Measurements from ENCODE around the gene ZNHIT3. TPM values are rescaled to one million over a fixed set of nuclear protein-coding genes. Genes with fewer than 3 reads are reported as not detected.
"Not testable (repeated sequence)": the region's sequence is repeated elsewhere in the genome, so short reads cannot be mapped to it uniquely, and the experiment has no call there.

Gene ZNHIT3
- total and polyA plus RNA-seq, 2 of the 13 experiments (the other 11 are each of a cell fraction or from before 2014, with no cell fraction given), result 66.6 to 77.4 TPM

- TF ChIP-seq ZNF414 (CRISPR knock-in tag; IDR thresholded peaks at IDR 0.05), result no peak
Observed at GRCh38 chr17:36486204-36487194, at the start of gene ZNHIT3 (continued).

- intact Hi-C loops (cut with micrococcal nuclease; ENCODE audit: unreplicated experiment); H3K27me3 ChIP-seq (ENCODE audit: control insufficient read depth in 1 of 2, insufficient read depth in 2 of 2, low read length in 2 of 2); H3K4me1 ChIP-seq (ENCODE audit: insufficient read depth, low read length); CTCF ChIA-PET (ENCODE audit: low intra/inter-chr PET ratio, low total read pairs); POLR2A ChIA-PET; H4K20me1 ChIP-seq (ENCODE audit: insufficient read depth, low read length); H3K27ac ChIP-seq (ENCODE audit: extremely low read length, insufficient read depth, low read length); DNase-seq (ENCODE audit: low spot score); ATAC-seq; in situ Hi-C loops (cut with HindIII; ENCODE audit: extremely low pct_ligation_motif_present, low pct_unique_long_range_greater_than_20kb); H3K79me2 ChIP-seq (ENCODE audit: insufficient read depth, low read length); H3K4me3 ChIP-seq (replicated peaks in 1 of 3; ENCODE audit: insufficient read depth in 1 of 3, low read depth in 2 of 3, low read length in 3 of 3); H3K9ac ChIP-seq (ENCODE audit: insufficient read depth, low read depth, low read length); BruUV-seq (replicated peaks); H3K9me3 ChIP-seq (ENCODE audit: low read length); H2AFZ ChIP-seq (ENCODE audit: low read length); H3K36me3 ChIP-seq (replicated peaks in 1 of 2; ENCODE audit: control insufficient read depth in 1 of 2, insufficient read depth in 2 of 2, low read length in 2 of 2); H3K4me2 ChIP-seq (ENCODE audit: low read depth, low read length); FAIRE-seq: not testable (repeated sequence)
- WGBS (ENCODE audit: low lambda C conversion rate), result no CpG with 5 or more reads among the region's 4 CpGs
Observed at GRCh38 chr17:36441792-36442191, 44.7 kb upstream of the ZNHIT3 start.

- H3K27ac ChIP-seq (ENCODE audit: extremely low read length, insufficient read depth, low read length), result no peak overlapping the region
- H3K4me2 ChIP-seq (ENCODE audit: low read depth, low read length), result no peak overlapping the region
- intact Hi-C loops (cut with micrococcal nuclease; ENCODE audit: unreplicated experiment) (no loop called here), in situ Hi-C loops (cut with HindIII; ENCODE audit: extremely low pct_ligation_motif_present, low pct_unique_long_range_greater_than_20kb) (no loop called here)
- H2AFZ ChIP-seq (ENCODE audit: low read length), result no peak overlapping the region
- BruUV-seq (replicated peaks), result no TSS peak
- 6% methylated on average over 2 of the region's 6 CpGs for WGBS (ENCODE audit: low lambda C conversion rate)
- ChIA-PET POLR2A (no interaction called here), CTCF (ENCODE audit: low intra/inter-chr PET ratio, low total read pairs) (no interaction called here)
- FAIRE-seq (no peak), DNase-seq (ENCODE audit: low spot score) (no peak), ATAC-seq (no peak)
- no peaks in the 10 kb centered on the region for H3K36me3 ChIP-seq (replicated peaks in 1 of 2; ENCODE audit: control insufficient read depth in 1 of 2, insufficient read depth in 2 of 2, low read length in 2 of 2)
- no peaks in the 10 kb centered on the region for H3K27me3 ChIP-seq (ENCODE audit: control insufficient read depth in 1 of 2, insufficient read depth in 2 of 2, low read length in 2 of 2)
- H3K9ac ChIP-seq (ENCODE audit: insufficient read depth, low read depth, low read length), result no peak overlapping the region
- H4K20me1 ChIP-seq (ENCODE audit: insufficient read depth, low read length), result no peaks in the 10 kb centered on the region
- TF ChIP-seq SMARCC2 (IDR thresholded peaks at IDR 0.05) (no peak), ZNF383 (CRISPR knock-in tag; IDR thresholded peaks at IDR 0.05; ENCODE audit: borderline replicate concordance) (no peak)
- H3K4me1 ChIP-seq (ENCODE audit: insufficient read depth, low read length), result no peaks in the 10 kb centered on the region
- no peaks in the 10 kb centered on the region for H3K79me2 ChIP-seq (ENCODE audit: insufficient read depth, low read length)
- no peaks in the 10 kb centered on the region for H3K9me3 ChIP-seq (ENCODE audit: low read length)
- H3K4me3 ChIP-seq (replicated peaks in 1 of 3; ENCODE audit: insufficient read depth in 1 of 3, low read depth in 2 of 3, low read length in 3 of 3), result no peak overlapping the region
Observed at GRCh38 chr17:36443777-36444176, 42.7 kb upstream of the ZNHIT3 start.
